Smooth muscle cell (in vitro differentiated cells): ENCODE measurements around the gene ZNF511. TPM values are rescaled to one million over a fixed set of nuclear protein-coding genes. Genes with fewer than 3 reads are reported as not detected.
A peak's percentile ranks its signal among the peaks of the same experiment; 100 is the strongest.
"Not testable (repeated sequence)": the region's sequence is repeated elsewhere in the genome, so short reads cannot be mapped to it uniquely, and the experiment has no call there.

Source experiments
- DNase-seq: peaks from one replicate; lab custom pipeline; 2025; ENCODE audit not compliant: unreplicated experiment; lab: John Stamatoyannopoulos, UW
- H2AFZ ChIP-seq: fragments of 200-600 bp; sonication (generic); 2 replicates; pipeline ENCODE4 v1.6.0; 2016; ENCODE audit warnings: antibody characterized with exemption, low read depth, mild to moderate bottlenecking
- H3F3A ChIP-seq: fragments of 200-600 bp; sonication (generic); 2 replicates; pipeline ENCODE4 v1.6.0; 2017; ENCODE audit warnings: antibody characterized with exemption, low read depth
- H3K27ac ChIP-seq: fragments of 200-600 bp; sonication (generic); 2 replicates; pipeline ENCODE4 v1.5.1; 2016; ENCODE audit warnings: low read depth, mild to moderate bottlenecking
- H3K27me3 ChIP-seq: fragments of 200-600 bp; sonication (generic); 2 replicates; pipeline ENCODE4 v1.6.1; 2016; ENCODE audit warnings: low read depth, mild to moderate bottlenecking
- H3K36me3 ChIP-seq: fragments of 200-600 bp; sonication (generic); 2 replicates; pipeline ENCODE4 v1.5.1; 2016; ENCODE audit warnings: low read depth
- H3K4me1 ChIP-seq: fragments of 200-600 bp; sonication (generic); 2 replicates; pipeline ENCODE4 v1.5.1; 2016; ENCODE audit warnings: low read depth
- H3K4me2 ChIP-seq: fragments of 200-600 bp; sonication (generic); 2 replicates; pipeline ENCODE4 v1.6.0; 2016; ENCODE audit warnings: mild to moderate bottlenecking
- H3K4me3 ChIP-seq: fragments of 200-600 bp; sonication (generic); 2 replicates; pipeline ENCODE4 v1.5.1; 2016; ENCODE audit warnings: mild to moderate bottlenecking
- H3K79me2 ChIP-seq: fragments of 200-600 bp; sonication (generic); 2 replicates; pipeline ENCODE4 v1.6.0; 2016; ENCODE audit warnings: low read depth, mild to moderate bottlenecking
- H3K9ac ChIP-seq: fragments of 200-600 bp; sonication (generic); 2 replicates; pipeline ENCODE4 v1.6.0; 2016; ENCODE audit warnings: low read depth
- H3K9me3 ChIP-seq: fragments of 200-600 bp; sonication (generic); replicated peaks from 2 replicates; pipeline ENCODE4 v1.5.1; 2016; ENCODE audit warnings: low read depth
- H4K20me1 ChIP-seq: fragments of 200-600 bp; sonication (generic); 2 replicates; pipeline ENCODE4 v1.6.0; 2016; ENCODE audit warnings: low read depth
- WGBS: methylation state at CpG from one replicate; pipeline ENCODE4 v1.1.7; 2016; ENCODE audit warnings: low lambda C conversion rate; 5-methylcytosine and 5-hydroxymethylcytosine counted together
- polyA plus RNA-seq: library from polyadenylated mRNA; unstranded; fragments of >200 nt; fragmentation: Nextera tagmentation; extraction: Ambion mirVana; gene quantifications from 2 replicates; pipeline ENCODE4 v1.2.1, GENCODE V29; 2016
- total RNA-seq: library from RNA; depleted of rRNA; stranded (reverse); fragments of >200 nt; gene quantifications from 2 replicates; pipeline ENCODE4 v1.2.3, GENCODE V29; 2014
- TF ChIP-seq, protein P1 (sequence below): fragments of 200-600 bp; sonication (generic); IDR thresholded peaks from 2 replicates; pipeline ENCODE4 v1.5.1; 2017; ENCODE audit warnings: borderline replicate concordance, mild to moderate bottlenecking, antibody characterized with exemption; ENCODE audit not compliant: insufficient read depth, poor library complexity, severe bottlenecking

ZNF511 gene
- total and polyA plus RNA-seq, 2 experiments from 2014 or later, result 20.0 to 52.3 TPM

- H3K4me1 ChIP-seq, result no peaks in the 10 kb centered on the region
- peak overlapping the region; percentile 59 for H2AFZ ChIP-seq
- no peaks in the 10 kb centered on the region for H3F3A ChIP-seq
- peak; percentile 33 for DNase-seq
- peak overlapping the region; percentile 82 for H3K4me2 ChIP-seq
- H3K36me3 ChIP-seq, result no peaks in the 10 kb centered on the region
- H4K20me1 ChIP-seq, result no peaks in the 10 kb centered on the region
- no peaks in the 10 kb centered on the region for H3K79me2 ChIP-seq
- WGBS, result 3% methylated on average over 43 of the region's 51 CpGs
- peak overlapping the region; percentile 39 for H3K4me3 ChIP-seq
- no peaks in the 10 kb centered on the region for H3K9me3 ChIP-seq
- no peak overlapping the region for H3K27ac ChIP-seq
- no peak overlapping the region for H3K9ac ChIP-seq
- H3K27me3 ChIP-seq, result no peaks in the 10 kb centered on the region
- TF ChIP-seq, protein P1, sequence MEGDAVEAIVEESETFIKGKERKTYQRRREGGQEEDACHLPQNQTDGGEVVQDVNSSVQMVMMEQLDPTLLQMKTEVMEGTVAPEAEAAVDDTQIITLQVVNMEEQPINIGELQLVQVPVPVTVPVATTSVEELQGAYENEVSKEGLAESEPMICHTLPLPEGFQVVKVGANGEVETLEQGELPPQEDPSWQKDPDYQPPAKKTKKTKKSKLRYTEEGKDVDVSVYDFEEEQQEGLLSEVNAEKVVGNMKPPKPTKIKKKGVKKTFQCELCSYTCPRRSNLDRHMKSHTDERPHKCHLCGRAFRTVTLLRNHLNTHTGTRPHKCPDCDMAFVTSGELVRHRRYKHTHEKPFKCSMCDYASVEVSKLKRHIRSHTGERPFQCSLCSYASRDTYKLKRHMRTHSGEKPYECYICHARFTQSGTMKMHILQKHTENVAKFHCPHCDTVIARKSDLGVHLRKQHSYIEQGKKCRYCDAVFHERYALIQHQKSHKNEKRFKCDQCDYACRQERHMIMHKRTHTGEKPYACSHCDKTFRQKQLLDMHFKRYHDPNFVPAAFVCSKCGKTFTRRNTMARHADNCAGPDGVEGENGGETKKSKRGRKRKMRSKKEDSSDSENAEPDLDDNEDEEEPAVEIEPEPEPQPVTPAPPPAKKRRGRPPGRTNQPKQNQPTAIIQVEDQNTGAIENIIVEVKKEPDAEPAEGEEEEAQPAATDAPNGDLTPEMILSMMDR, result peak; percentile 83
Observed at GRCh38 chr10:133318494-133319127, 9.9 kb downstream of the ZNF511 start.

- H2AFZ ChIP-seq, H3K79me2 ChIP-seq: not testable (repeated sequence)
- WGBS, result 90% methylated on average over 6 of the region's 6 CpGs
Observed at GRCh38 chr10:133320852-133321422, 12.2 kb downstream of the ZNF511 start.

DNA sequence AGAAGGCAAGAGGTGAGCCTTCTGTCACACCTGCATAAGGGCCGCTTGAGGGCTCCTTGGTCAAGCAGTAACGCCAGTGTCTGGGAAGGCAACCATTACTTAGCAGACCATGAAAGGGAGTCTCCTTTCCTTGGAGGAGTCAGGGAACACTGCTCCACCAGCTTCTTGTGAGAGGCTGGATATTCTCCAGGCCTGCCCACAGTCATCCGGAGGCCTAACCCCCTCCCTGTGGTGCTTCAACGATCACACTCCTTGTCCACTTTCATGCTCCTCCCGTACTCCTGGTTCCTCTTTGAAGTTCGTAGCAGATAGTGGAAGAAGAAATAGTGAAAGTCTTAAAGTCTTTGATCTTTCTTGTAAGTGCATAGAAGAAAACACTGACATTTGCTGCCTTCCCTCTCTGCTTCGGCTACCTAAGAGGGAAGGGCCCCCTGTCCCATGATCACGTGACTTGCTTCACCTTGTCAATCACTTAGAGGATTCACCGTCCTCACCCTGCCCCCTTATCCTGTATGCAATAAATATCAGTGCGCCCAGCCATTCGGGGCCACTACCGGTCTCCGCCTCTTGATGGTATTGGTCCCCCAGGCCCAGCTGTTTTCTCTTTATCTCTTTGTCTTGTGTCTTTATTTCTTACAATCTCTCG, 13.5 kb downstream of the ZNF511 start:
- H3K4me1 ChIP-seq, H3K36me3 ChIP-seq, H3K4me3 ChIP-seq, H2AFZ ChIP-seq, H3K27ac ChIP-seq, H3K79me2 ChIP-seq, H3K9me3 ChIP-seq, H3K4me2 ChIP-seq, H3F3A ChIP-seq, H3K9ac ChIP-seq, DNase-seq, H4K20me1 ChIP-seq: not testable (repeated sequence)
- H3K27me3 ChIP-seq, result peaks cover 14% of the 10 kb centered on the region
- WGBS, result 87% methylated on average over 12 of the region's 14 CpGs

More at GRCh38 chr10:133320852-133321422, 12.2 kb downstream of the ZNF511 start:
- not testable (repeated sequence) for H3K9ac ChIP-seq, H3K36me3 ChIP-seq, H3K27ac ChIP-seq, H3K4me3 ChIP-seq, DNase-seq, H3K4me2 ChIP-seq, H3K9me3 ChIP-seq, H3F3A ChIP-seq, H4K20me1 ChIP-seq, H3K4me1 ChIP-seq, H3K27me3 ChIP-seq

- 18% methylated on average over 10 of the region's 13 CpGs for WGBS
- H2AFZ ChIP-seq, result no peak overlapping the region
Observed at GRCh38 chr10:133324198-133324792, 15.6 kb downstream of the ZNF511 start.

More at GRCh38 chr10:133324198-133324792, 15.6 kb downstream of the ZNF511 start:
- H3K27me3 ChIP-seq, result peaks cover 33% of the 10 kb centered on the region
- TF ChIP-seq, protein P1, result no peak
- peak overlapping the region; percentile 21 for H3K4me3 ChIP-seq
- no peaks in the 10 kb centered on the region for H3K79me2 ChIP-seq
- H3K36me3 ChIP-seq, result no peaks in the 10 kb centered on the region
- H3K27ac ChIP-seq, result no peak overlapping the region
- no peaks in the 10 kb centered on the region for H3K9me3 ChIP-seq
- H3F3A ChIP-seq, result no peaks in the 10 kb centered on the region
- H3K4me2 ChIP-seq, result peak overlapping the region; percentile 98
- no peak for DNase-seq
- peaks cover 9% of the 10 kb centered on the region for H3K4me1 ChIP-seq
- H4K20me1 ChIP-seq, result no peaks in the 10 kb centered on the region
- no peak overlapping the region for H3K9ac ChIP-seq
